Right lobe of liver (tissue), 4 donors: ENCODE measurements around the gene TYMS.

Experiments
- CTCF ChIP-seq, 4 donors: fragments of 200-600 bp in 3 of 4; fragments of 450-650 bp in 1 of 4; IDR thresholded peaks; one replicate each; pipeline versions ENCODE4 v1.5.1 to v1.8.0; 2016 to 2022; ENCODE audit warnings: antibody characterized with exemption in 4 of 4, mild to moderate bottlenecking in 2 of 4
- POLR2A ChIP-seq: fragments of 450-650 bp; IDR thresholded peaks from one replicate; pipeline ENCODE4 v1.6.1; 2017; ENCODE audit warnings: antibody characterized with exemption, mild to moderate bottlenecking
- donor health status: DM: no; HTN: no; CAD: no.
- donor health status: DM: no; HTN: no; CAD: no.
- donor health status: DM: no; HTN: yes; CAD: no.

GRCh38 chr18:623761-624620 is 33.5 kb upstream of the TYMS start:
- TF ChIP-seq CTCF (IDR thresholded peaks at IDR 0.05) (peak; percentile 34 to 82 (median 82)), POLR2A (no peak)
